Neural cell (in vitro differentiated cells): ENCODE results near the gene SDS. TPM values are rescaled to one million over a fixed set of nuclear protein-coding genes. Genes with fewer than 3 reads are reported as not detected.

Experiments used
- H2AFZ ChIP-seq: fragments of 200-600, 300-800 bp; sonication (generic), shearing (Covaris generic); 2 replicates; pipeline ENCODE4 v1.6.0; 2014; ENCODE audit warnings: low read depth, mild to moderate bottlenecking, antibody characterized with exemption, low read length, moderate library complexity
- H3F3A ChIP-seq: fragments of 200-600 bp; shearing (Covaris generic); 2 replicates; pipeline ENCODE4 v1.6.1; 2016; ENCODE audit warnings: mild to moderate bottlenecking, moderate library complexity, mixed read lengths, antibody characterized with exemption, low read length; ENCODE audit not compliant: insufficient read depth, poor library complexity, severe bottlenecking
- H3K27ac ChIP-seq: fragments of 200-600, 300-800 bp; sonication (generic), shearing (Covaris generic); 2 replicates; pipeline ENCODE4 v1.5.1; 2014; ENCODE audit warnings: mild to moderate bottlenecking, low read length, moderate library complexity
- H3K27me3 ChIP-seq: fragments of 300-800, 200-600 bp; sonication (generic), shearing (Covaris generic); 2 replicates; pipeline ENCODE4 v1.6.0; 2014; ENCODE audit warnings: mild to moderate bottlenecking, low read depth, low read length, moderate library complexity; ENCODE audit not compliant: insufficient read depth
- H3K36me3 ChIP-seq: fragments of 300-800, 200-600 bp; sonication (generic), shearing (Covaris generic); 2 replicates; pipeline ENCODE4 v1.5.1; 2014; ENCODE audit warnings: mild to moderate bottlenecking, antibody characterized with exemption, low read length, moderate library complexity; ENCODE audit not compliant: insufficient read depth
- H3K4me2 ChIP-seq: fragments of 300-800, 200-600 bp; sonication (generic), shearing (Covaris generic); 2 replicates; pipeline ENCODE4 v1.6.0; 2014; ENCODE audit warnings: mild to moderate bottlenecking, low read length
- H3K4me3 ChIP-seq: fragments of 300-800, 200-600 bp; sonication (generic), shearing (Covaris generic); 2 replicates; pipeline ENCODE4 v1.5.1; 2014; ENCODE audit warnings: mild to moderate bottlenecking, low read length, moderate library complexity
- H3K79me2 ChIP-seq: fragments of 200-600 bp; shearing (Covaris generic); replicated peaks from 2 replicates; pipeline ENCODE4 v1.6.0; 2014; ENCODE audit warnings: mild to moderate bottlenecking, low read length, moderate library complexity; ENCODE audit not compliant: insufficient read depth
- H3K9ac ChIP-seq: fragments of 300-800, 200-600 bp; sonication (generic), shearing (Covaris generic); 2 replicates; pipeline ENCODE4 v1.6.1; 2016; ENCODE audit warnings: mild to moderate bottlenecking, low read length, mixed read lengths
- H3K9me2 ChIP-seq: fragments of 200-600 bp; shearing (Covaris generic); 2 replicates; pipeline ENCODE4 v1.6.1; 2016; ENCODE audit warnings: mild to moderate bottlenecking, low read length, mixed read lengths; ENCODE audit not compliant: insufficient read depth
- H3K9me3 ChIP-seq: fragments of 200-600, 300-800 bp; sonication (generic), shearing (Covaris generic); 2 replicates; pipeline ENCODE4 v1.6.1; 2016; ENCODE audit warnings: mild to moderate bottlenecking, mixed run types, low read length, moderate library complexity, mixed read lengths
- H4K20me1 ChIP-seq: fragments of 200-600 bp; shearing (Covaris generic); 2 replicates; pipeline ENCODE4 v1.6.1; 2016; ENCODE audit warnings: mild to moderate bottlenecking, mixed run types; ENCODE audit not compliant: insufficient read depth
- EP300 ChIP-seq: fragments of 450-650 bp; conservative IDR thresholded peaks from 2 replicates; pipeline ENCODE4 v1.6.1; 2014; ENCODE audit warnings: antibody characterized with exemption, mild to moderate bottlenecking, moderate library complexity; ENCODE audit not compliant: poor library complexity, severe bottlenecking
- EZH2 ChIP-seq: fragments of 200-600, 300-800 bp; shearing (Covaris generic), sonication (generic); IDR thresholded peaks from 2 replicates; pipeline ENCODE4 v1.6.1; 2014; ENCODE audit warnings: antibody characterized with exemption, low read length, borderline replicate concordance, mild to moderate bottlenecking; ENCODE audit not compliant: insufficient read depth, poor library complexity, severe bottlenecking
- MXI1 ChIP-seq: fragments of 450-650 bp; conservative IDR thresholded peaks from 2 replicates; pipeline ENCODE4 v1.6.1; 2014; ENCODE audit warnings: antibody characterized with exemption, mild to moderate bottlenecking; ENCODE audit not compliant: poor library complexity, severe bottlenecking
- POLR2AphosphoS5 ChIP-seq: IDR thresholded peaks from 2 replicates; pipeline ENCODE4 v1.6.1; 2012
- RAD21 ChIP-seq: fragments of 450-650 bp; conservative IDR thresholded peaks from 2 replicates; pipeline ENCODE4 v1.6.1; 2014; ENCODE audit warnings: antibody characterized with exemption, mild to moderate bottlenecking, moderate library complexity
- REST ChIP-seq: IDR thresholded peaks from 2 replicates; pipeline ENCODE4 v1.6.1; 2012; ENCODE audit warnings: borderline replicate concordance
- SMC3 ChIP-seq: fragments of 450-650 bp; conservative IDR thresholded peaks from 2 replicates; pipeline ENCODE4 v1.6.1; 2014; ENCODE audit warnings: antibody characterized with exemption, mild to moderate bottlenecking, moderate library complexity; ENCODE audit not compliant: poor library complexity
- TAF1 ChIP-seq: IDR thresholded peaks from 2 replicates; pipeline ENCODE4 v1.6.1; 2012; ENCODE audit warnings: low read depth
- polyA plus RNA-seq: library from polyadenylated mRNA; depleted of rRNA; stranded (reverse); fragments of >200 nt; gene quantifications from 2 replicates; pipeline ENCODE4 v1.2.3, GENCODE V29; 2014
- TF ChIP-seq, protein P1 (sequence below): fragments of 450-650 bp; IDR thresholded peaks from 2 replicates; pipeline ENCODE4 v1.5.1; 2014; ENCODE audit warnings: antibody characterized with exemption, mild to moderate bottlenecking, moderate library complexity; ENCODE audit not compliant: poor library complexity, severe bottlenecking

The SDS gene
- polyA plus RNA-seq, 1 donor from 2014 or later, result not detected

DNA sequence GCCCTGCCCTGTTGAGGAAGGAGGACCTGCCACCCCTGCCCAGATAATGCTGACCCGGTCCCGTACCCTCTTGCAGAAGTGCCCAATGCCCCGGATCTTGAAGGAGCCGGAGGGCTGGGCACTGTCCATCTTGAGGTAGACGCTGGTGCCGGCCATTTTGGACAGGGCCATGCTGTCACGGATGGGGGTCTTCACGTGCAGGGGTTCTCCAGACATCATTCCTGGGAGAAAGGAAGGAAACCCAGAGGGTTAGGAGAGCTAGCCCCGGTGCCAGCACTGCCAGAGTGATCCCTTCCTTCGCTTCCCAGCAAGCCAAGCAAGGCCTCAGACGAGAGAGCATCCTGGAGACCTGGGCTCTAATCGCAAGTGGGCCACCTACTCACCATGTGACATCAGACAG is 4.2 kb downstream of the SDS start:
- no peaks in the 10 kb centered on the region for H3K27me3 ChIP-seq
- H3K9me3 ChIP-seq, result no peaks in the 10 kb centered on the region
- H3K36me3 ChIP-seq, result no peaks in the 10 kb centered on the region
- TF ChIP-seq SMC3 (no peak), REST (no peak), TAF1 (no peak), EP300 (no peak)
- H3F3A ChIP-seq, result no peaks in the 10 kb centered on the region
- no peaks in the 10 kb centered on the region for H3K79me2 ChIP-seq
- H3K27ac ChIP-seq, result no peak overlapping the region
- no peak overlapping the region for H3K4me2 ChIP-seq
- H2AFZ ChIP-seq, result no peak overlapping the region
- H3K9me2 ChIP-seq, result no peaks in the 10 kb centered on the region
- no peak overlapping the region for H3K4me3 ChIP-seq
- no peak overlapping the region for H3K9ac ChIP-seq
- H4K20me1 ChIP-seq, result no peaks in the 10 kb centered on the region

DNA sequence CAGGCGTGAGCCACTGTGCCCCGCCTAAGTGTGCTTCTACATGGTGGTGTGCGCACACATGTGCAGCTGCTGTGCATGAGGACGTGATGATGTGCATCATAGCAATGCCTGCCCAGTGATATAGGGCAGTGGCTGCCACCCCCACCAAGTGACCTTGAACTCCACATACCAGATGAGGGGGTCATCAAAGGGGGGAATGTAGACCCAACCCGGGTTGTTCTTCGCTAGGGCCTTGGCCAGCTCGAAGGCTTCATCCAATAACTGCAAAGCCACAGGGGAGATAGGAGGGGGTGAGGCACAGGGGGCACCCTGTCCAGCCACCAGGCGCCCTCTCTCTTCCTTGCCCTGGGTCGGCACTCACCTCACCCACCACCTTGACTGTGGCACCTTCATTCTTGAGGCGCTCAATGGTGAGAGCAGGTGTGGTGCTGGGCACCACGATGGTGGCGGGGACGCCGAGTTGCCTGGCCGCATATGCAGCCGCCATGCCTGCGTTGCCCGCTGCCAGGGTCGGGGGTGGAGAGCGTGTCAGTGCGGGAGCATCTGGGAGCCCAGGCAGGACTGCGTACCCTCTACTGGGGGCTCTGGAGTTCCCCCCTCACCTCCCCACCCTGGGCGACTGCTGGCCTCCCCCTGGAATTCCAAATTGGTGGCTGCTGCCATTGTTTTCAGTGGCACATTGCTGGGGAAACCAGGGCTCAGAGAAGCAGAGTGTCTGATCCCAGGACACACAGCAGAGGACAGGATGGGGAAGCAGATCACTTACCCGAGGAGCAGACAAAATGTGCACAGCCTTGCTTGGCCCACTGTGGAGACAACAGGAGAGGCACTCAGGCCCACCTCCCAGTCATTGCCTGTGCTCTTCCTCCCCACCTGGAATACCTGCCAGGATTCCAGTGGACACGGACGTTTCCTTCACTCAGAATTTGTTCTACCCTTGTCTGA is 5.1 kb downstream of the SDS start:
- no peaks in the 10 kb centered on the region for H3K36me3 ChIP-seq
- H3K9me3 ChIP-seq, result no peaks in the 10 kb centered on the region
- no peak overlapping the region for H3K4me2 ChIP-seq
- no peak overlapping the region for H3K27ac ChIP-seq
- no peak overlapping the region for H2AFZ ChIP-seq
- H3K27me3 ChIP-seq, result no peaks in the 10 kb centered on the region
- no peaks in the 10 kb centered on the region for H3F3A ChIP-seq
- H3K79me2 ChIP-seq, result no peaks in the 10 kb centered on the region
- H3K9me2 ChIP-seq, result no peaks in the 10 kb centered on the region
- H3K4me3 ChIP-seq, result no peak overlapping the region
- no peaks in the 10 kb centered on the region for H4K20me1 ChIP-seq
- H3K9ac ChIP-seq, result no peak overlapping the region
- TF ChIP-seq EZH2 (no peak), MXI1 (no peak), RAD21 (no peak), REST (no peak), POLR2AphosphoS5 (no peak)
- TF ChIP-seq, protein P1, sequence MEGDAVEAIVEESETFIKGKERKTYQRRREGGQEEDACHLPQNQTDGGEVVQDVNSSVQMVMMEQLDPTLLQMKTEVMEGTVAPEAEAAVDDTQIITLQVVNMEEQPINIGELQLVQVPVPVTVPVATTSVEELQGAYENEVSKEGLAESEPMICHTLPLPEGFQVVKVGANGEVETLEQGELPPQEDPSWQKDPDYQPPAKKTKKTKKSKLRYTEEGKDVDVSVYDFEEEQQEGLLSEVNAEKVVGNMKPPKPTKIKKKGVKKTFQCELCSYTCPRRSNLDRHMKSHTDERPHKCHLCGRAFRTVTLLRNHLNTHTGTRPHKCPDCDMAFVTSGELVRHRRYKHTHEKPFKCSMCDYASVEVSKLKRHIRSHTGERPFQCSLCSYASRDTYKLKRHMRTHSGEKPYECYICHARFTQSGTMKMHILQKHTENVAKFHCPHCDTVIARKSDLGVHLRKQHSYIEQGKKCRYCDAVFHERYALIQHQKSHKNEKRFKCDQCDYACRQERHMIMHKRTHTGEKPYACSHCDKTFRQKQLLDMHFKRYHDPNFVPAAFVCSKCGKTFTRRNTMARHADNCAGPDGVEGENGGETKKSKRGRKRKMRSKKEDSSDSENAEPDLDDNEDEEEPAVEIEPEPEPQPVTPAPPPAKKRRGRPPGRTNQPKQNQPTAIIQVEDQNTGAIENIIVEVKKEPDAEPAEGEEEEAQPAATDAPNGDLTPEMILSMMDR, result no peak
